Measurements from ENCODE around the gene EXOSC2. TPM values are rescaled to one million over a fixed set of nuclear protein-coding genes. Genes with fewer than 3 reads are reported as not detected.
A peak's percentile ranks its signal among the peaks of the same experiment; 100 is the strongest.

Gene EXOSC2
- total and polyA plus RNA-seq, 2 of the 13 experiments (the other 11 are each of a cell fraction or from before 2014, with no cell fraction given): 27.5 to 63.8 TPM

GRCh38 chr9:130701059-130702022 lies 7.8 kb downstream of the EXOSC2 start (continued):
- TF ChIP-seq CAMTA2 (CRISPR knock-in tag; IDR thresholded peaks at IDR 0.05; ENCODE audit: borderline replicate concordance) (no peak), ZNF331 (CRISPR knock-in tag; IDR thresholded peaks at IDR 0.05) (0 out of 2 replicates have a peak, but pooled peaks have one; percentile 32), ZNF746 (CRISPR knock-in tag; IDR thresholded peaks at IDR 0.05) (no peak), RFXAP (CRISPR knock-in tag; IDR thresholded peaks at IDR 0.05; ENCODE audit: borderline replicate concordance) (no peak), PAXIP1 (CRISPR knock-in tag; conservative IDR thresholded peaks at IDR 0.05) (no peak), NFKB2 (CRISPR knock-in tag; IDR thresholded peaks at IDR 0.05; ENCODE audit: borderline replicate concordance) (0 out of 2 replicates have a peak, but pooled peaks have one; percentile 35), TFAP4 (IDR thresholded peaks at IDR 0.05; ENCODE audit: borderline replicate concordance, low read depth) (0 out of 2 replicates have a peak, but pooled peaks have one; percentile 47), XRCC5 (optimal IDR thresholded peaks at IDR 0.05; ENCODE audit: low read length) (peak; percentile 90), GZF1 (CRISPR knock-in tag; IDR thresholded peaks at IDR 0.05) (no peak), ZNF883 (CRISPR knock-in tag; IDR thresholded peaks at IDR 0.05; ENCODE audit: not compliant biosample characterization) (no peak), ZNF460 (CRISPR knock-in tag; IDR thresholded peaks at IDR 0.05; ENCODE audit: borderline replicate concordance) (no peak)
- TF ChIP-seq, protein P1, sequence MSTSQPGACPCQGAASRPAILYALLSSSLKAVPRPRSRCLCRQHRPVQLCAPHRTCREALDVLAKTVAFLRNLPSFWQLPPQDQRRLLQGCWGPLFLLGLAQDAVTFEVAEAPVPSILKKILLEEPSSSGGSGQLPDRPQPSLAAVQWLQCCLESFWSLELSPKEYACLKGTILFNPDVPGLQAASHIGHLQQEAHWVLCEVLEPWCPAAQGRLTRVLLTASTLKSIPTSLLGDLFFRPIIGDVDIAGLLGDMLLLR (CRISPR knock-in tag; IDR thresholded peaks at IDR 0.05): no peak
- TF ChIP-seq, protein P2, sequence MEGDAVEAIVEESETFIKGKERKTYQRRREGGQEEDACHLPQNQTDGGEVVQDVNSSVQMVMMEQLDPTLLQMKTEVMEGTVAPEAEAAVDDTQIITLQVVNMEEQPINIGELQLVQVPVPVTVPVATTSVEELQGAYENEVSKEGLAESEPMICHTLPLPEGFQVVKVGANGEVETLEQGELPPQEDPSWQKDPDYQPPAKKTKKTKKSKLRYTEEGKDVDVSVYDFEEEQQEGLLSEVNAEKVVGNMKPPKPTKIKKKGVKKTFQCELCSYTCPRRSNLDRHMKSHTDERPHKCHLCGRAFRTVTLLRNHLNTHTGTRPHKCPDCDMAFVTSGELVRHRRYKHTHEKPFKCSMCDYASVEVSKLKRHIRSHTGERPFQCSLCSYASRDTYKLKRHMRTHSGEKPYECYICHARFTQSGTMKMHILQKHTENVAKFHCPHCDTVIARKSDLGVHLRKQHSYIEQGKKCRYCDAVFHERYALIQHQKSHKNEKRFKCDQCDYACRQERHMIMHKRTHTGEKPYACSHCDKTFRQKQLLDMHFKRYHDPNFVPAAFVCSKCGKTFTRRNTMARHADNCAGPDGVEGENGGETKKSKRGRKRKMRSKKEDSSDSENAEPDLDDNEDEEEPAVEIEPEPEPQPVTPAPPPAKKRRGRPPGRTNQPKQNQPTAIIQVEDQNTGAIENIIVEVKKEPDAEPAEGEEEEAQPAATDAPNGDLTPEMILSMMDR (CRISPR knock-in tag; IDR thresholded peaks at IDR 0.05): peak; percentile 92
- TF ChIP-seq, protein P3, sequence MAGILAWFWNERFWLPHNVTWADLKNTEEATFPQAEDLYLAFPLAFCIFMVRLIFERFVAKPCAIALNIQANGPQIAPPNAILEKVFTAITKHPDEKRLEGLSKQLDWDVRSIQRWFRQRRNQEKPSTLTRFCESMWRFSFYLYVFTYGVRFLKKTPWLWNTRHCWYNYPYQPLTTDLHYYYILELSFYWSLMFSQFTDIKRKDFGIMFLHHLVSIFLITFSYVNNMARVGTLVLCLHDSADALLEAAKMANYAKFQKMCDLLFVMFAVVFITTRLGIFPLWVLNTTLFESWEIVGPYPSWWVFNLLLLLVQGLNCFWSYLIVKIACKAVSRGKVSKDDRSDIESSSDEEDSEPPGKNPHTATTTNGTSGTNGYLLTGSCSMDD (CRISPR knock-in tag; IDR thresholded peaks at IDR 0.05): no peak
